Uterus (tissue), 2 donors: ENCODE results near the gene FAM234B.

Experiments used
- POLR2A ChIP-seq, 2 donors: fragments of 450-650 bp; IDR thresholded peaks; one replicate each; pipeline ENCODE4 v1.6.1; 2016; ENCODE audit warnings: antibody characterized with exemption in 2 of 2, mild to moderate bottlenecking in 1 of 2, moderate library complexity in 1 of 2
- TF ChIP-seq, protein P1 (sequence below), 4 experiments: fragments of 200-600 bp in 2 of 4; fragments of 450-650 bp in 2 of 4; sonication (generic) in 2 of 4; IDR thresholded peaks; one replicate each; pipeline ENCODE4 v1.5.1; 2016 to 2019; ENCODE audit warnings: antibody characterized with exemption in 4 of 4, mild to moderate bottlenecking in 2 of 4, moderate library complexity in 1 of 4

DNA sequence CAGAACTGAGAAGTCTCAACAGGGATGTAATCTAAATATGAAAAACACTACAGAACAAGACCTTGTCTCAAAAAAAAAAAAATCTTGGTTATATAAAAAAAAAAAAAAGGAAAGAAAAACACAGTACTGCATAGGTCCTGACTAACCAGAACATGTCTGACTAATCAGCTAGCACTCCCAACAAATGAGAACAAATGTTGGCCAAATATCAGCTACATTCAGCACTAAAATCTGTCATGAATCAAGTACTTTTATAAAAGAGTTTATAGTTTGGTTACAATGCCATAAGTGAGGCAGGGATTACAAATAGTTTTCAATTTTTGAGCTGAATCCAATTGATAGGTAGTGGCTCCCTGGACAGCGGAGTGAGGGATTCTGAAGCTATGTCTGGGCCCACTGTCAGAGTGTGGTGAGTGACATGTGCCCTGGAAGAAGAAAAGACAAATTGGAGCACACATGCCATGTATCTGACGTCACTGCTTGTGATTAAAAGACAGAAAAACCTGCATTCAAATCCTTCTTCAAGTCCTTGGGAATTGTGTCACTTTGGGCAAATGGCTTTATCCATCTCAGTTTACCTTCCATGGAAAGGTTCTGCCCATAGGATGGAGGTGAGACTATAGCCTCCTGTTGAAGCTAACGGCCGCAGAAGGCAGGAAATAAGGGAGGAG, 5.6 kb upstream of the FAM234B start:
- no peak for TF ChIP-seq POLR2A (IDR thresholded peaks at IDR 0.05)
- TF ChIP-seq, protein P1, sequence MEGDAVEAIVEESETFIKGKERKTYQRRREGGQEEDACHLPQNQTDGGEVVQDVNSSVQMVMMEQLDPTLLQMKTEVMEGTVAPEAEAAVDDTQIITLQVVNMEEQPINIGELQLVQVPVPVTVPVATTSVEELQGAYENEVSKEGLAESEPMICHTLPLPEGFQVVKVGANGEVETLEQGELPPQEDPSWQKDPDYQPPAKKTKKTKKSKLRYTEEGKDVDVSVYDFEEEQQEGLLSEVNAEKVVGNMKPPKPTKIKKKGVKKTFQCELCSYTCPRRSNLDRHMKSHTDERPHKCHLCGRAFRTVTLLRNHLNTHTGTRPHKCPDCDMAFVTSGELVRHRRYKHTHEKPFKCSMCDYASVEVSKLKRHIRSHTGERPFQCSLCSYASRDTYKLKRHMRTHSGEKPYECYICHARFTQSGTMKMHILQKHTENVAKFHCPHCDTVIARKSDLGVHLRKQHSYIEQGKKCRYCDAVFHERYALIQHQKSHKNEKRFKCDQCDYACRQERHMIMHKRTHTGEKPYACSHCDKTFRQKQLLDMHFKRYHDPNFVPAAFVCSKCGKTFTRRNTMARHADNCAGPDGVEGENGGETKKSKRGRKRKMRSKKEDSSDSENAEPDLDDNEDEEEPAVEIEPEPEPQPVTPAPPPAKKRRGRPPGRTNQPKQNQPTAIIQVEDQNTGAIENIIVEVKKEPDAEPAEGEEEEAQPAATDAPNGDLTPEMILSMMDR (IDR thresholded peaks at IDR 0.05), result no peak
